MM.1S (cell line): ENCODE measurements around the gene DISC1.

ENCODE experiments used
- DNase-seq: peaks from one replicate; pipeline ENCODE4 v3.0.0-alpha.2; 2015
- H2AFZ ChIP-seq: fragments of 300-600 bp; sonication (generic); 2 replicates; pipeline ENCODE4 v1.6.0; 2016; ENCODE audit warnings: antibody characterized with exemption, low read length
- H3F3A ChIP-seq: fragments of 300-600 bp; sonication (generic); 2 replicates; pipeline ENCODE4 v1.6.1; 2016; ENCODE audit warnings: mild to moderate bottlenecking, antibody characterized with exemption, low read length, moderate library complexity, mixed read lengths; ENCODE audit not compliant: insufficient read depth
- H3K27ac ChIP-seq: fragments of 300-600 bp; sonication (generic); 2 replicates; pipeline ENCODE4 v1.5.1; 2016; ENCODE audit warnings: mild to moderate bottlenecking, low read length
- H3K27me3 ChIP-seq: fragments of 300-600 bp; sonication (generic); replicated peaks from 2 replicates; pipeline ENCODE4 v1.6.0; 2016; ENCODE audit warnings: low read length; ENCODE audit not compliant: insufficient read depth
- H3K36me3 ChIP-seq: fragments of 300-600 bp; sonication (generic); replicated peaks from 2 replicates; pipeline ENCODE4 v1.6.1; 2016; ENCODE audit warnings: mild to moderate bottlenecking, low read length, mixed read lengths; ENCODE audit not compliant: insufficient read depth
- H3K4me1 ChIP-seq: fragments of 300-600 bp; sonication (generic); 2 replicates; pipeline ENCODE4 v1.6.1; 2016; ENCODE audit warnings: low read length, mixed read lengths
- H3K4me2 ChIP-seq: fragments of 300-600 bp; sonication (generic); 2 replicates; pipeline ENCODE4 v1.6.0; 2016; ENCODE audit warnings: low read depth, low read length
- H3K4me3 ChIP-seq: fragments of 300-600 bp; sonication (generic); 2 replicates; pipeline ENCODE4 v1.5.1; 2016; ENCODE audit warnings: low read length, mixed read lengths
- H3K79me2 ChIP-seq: fragments of 300-600 bp; sonication (generic); 2 replicates; pipeline ENCODE4 v1.6.1; 2016; ENCODE audit warnings: mixed run types, low read length, mixed read lengths
- H3K9ac ChIP-seq: fragments of 300-600 bp; sonication (generic); 2 replicates; pipeline ENCODE4 v1.6.1; 2016; ENCODE audit warnings: low read length, mixed read lengths
- H3K9me2 ChIP-seq: fragments of 300-600 bp; sonication (generic); replicated peaks from 2 replicates; pipeline ENCODE4 v1.6.1; 2016; ENCODE audit warnings: mild to moderate bottlenecking, low read length, mixed read lengths; ENCODE audit not compliant: insufficient read depth
- H3K9me3 ChIP-seq: fragments of 300-600 bp; sonication (generic); replicated peaks from 2 replicates; pipeline ENCODE4 v1.6.1; 2016; ENCODE audit warnings: mild to moderate bottlenecking, low read length, mixed read lengths; ENCODE audit not compliant: insufficient read depth
- H4K20me1 ChIP-seq: fragments of 300-600 bp; sonication (generic); 2 replicates; pipeline ENCODE4 v1.6.1; 2016; ENCODE audit warnings: mild to moderate bottlenecking, low read length, moderate library complexity, mixed read lengths; ENCODE audit not compliant: insufficient read depth
- CTCF ChIP-seq: fragments of 300-600 bp; sonication (generic); IDR thresholded peaks from 2 replicates; pipeline ENCODE4 v1.5.1; 2016; ENCODE audit warnings: antibody characterized with exemption, low read length, mixed read lengths
- EZH2 ChIP-seq: fragments of 300-600 bp; sonication (generic); optimal IDR thresholded peaks from 2 replicates; pipeline ENCODE3; 2017; ENCODE audit warnings: low read depth, mild to moderate bottlenecking, antibody characterized with exemption, low read length, mixed read lengths
- EZH2phosphoT487 ChIP-seq: fragments of 300-600 bp; sonication (generic); IDR thresholded peaks from 2 replicates; pipeline ENCODE4 v1.6.1; 2018; ENCODE audit warnings: antibody characterized with exemption, low read length

DISC1 gene

GRCh38 chr1:231612393-231613089 is 14.0 kb upstream of the DISC1 start:
- H3K9ac ChIP-seq: peak overlapping the region; percentile 50
- peak overlapping the region; percentile 81 for H3K4me2 ChIP-seq
- H3K4me1 ChIP-seq: peaks cover 39% of the 10 kb centered on the region

GRCh38 chr1:231613419-231614349 is 12.9 kb upstream of the DISC1 start:
- Histone ChIP-seq H3K9ac (no peak overlapping the region), H3K9me2 (no peaks in the 10 kb centered on the region), H3F3A (peaks cover 33% of the 10 kb centered on the region), H3K9me3 (no peaks in the 10 kb centered on the region), H2AFZ (peak overlapping the region; percentile 54), H3K27me3 (no peaks in the 10 kb centered on the region), H3K79me2 (peaks cover 15% of the 10 kb centered on the region), H3K36me3 (no peaks in the 10 kb centered on the region), H3K4me1 (peaks cover 39% of the 10 kb centered on the region), H4K20me1 (no peaks in the 10 kb centered on the region), H3K4me3 (peak overlapping the region; percentile 35), H3K27ac (peak overlapping the region; percentile 83), H3K4me2 (peak overlapping the region; percentile 81)
- DNase-seq: peak; percentile 54
- TF ChIP-seq CTCF: no peak
- no peak for TF ChIP-seq EZH2
- TF ChIP-seq EZH2phosphoT487: no peak

More at GRCh38 chr1:231612393-231613089, 14.0 kb upstream of the DISC1 start:
- peak; percentile 86 for DNase-seq
- Histone ChIP-seq H3K9me3 (no peaks in the 10 kb centered on the region), H3K79me2 (peaks cover 15% of the 10 kb centered on the region), H4K20me1 (no peaks in the 10 kb centered on the region), H3K4me3 (peak overlapping the region; percentile 49), H2AFZ (peak overlapping the region; percentile 78), H3K36me3 (no peaks in the 10 kb centered on the region), H3K27ac (peak overlapping the region; percentile 83), H3K27me3 (no peaks in the 10 kb centered on the region), H3K9me2 (no peaks in the 10 kb centered on the region), H3F3A (peaks cover 33% of the 10 kb centered on the region)
- no peak for TF ChIP-seq CTCF
- TF ChIP-seq EZH2phosphoT487: no peak
- no peak for TF ChIP-seq EZH2

DNA sequence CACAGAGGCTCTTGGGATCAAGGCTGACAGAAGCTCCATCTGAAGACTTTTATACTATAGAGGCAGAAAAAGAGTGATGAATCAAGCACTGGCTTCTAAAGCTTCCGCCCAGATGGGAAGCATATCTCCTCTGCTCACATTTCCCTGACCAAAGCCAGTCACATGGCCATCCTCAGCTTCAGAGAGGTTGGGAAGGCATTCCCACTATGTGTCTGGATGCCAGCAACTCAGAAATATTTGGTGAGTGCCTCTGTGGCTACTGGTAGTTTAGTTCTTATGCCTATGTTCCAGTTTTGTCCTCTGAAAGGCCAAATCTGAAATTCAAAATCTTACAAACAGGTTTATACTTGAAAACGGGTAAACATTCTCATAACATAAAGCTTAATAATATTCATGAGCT is 9.9 kb upstream of the DISC1 start:
- Histone ChIP-seq H4K20me1 (no peaks in the 10 kb centered on the region), H3F3A (peaks cover 23% of the 10 kb centered on the region), H3K36me3 (no peaks in the 10 kb centered on the region), H3K9ac (no peak overlapping the region), H3K4me3 (no peak overlapping the region), H3K79me2 (no peaks in the 10 kb centered on the region), H3K4me1 (peaks cover 25% of the 10 kb centered on the region), H3K4me2 (no peak overlapping the region), H3K27ac (no peak overlapping the region), H2AFZ (no peak overlapping the region), H3K9me3 (no peaks in the 10 kb centered on the region), H3K27me3 (no peaks in the 10 kb centered on the region), H3K9me2 (no peaks in the 10 kb centered on the region)
- no peak for DNase-seq
- TF ChIP-seq CTCF (no peak), EZH2phosphoT487 (no peak), EZH2 (no peak)
